IMR-90 (cell line): Measurements from ENCODE around the gene CRISP2. TPM values are rescaled to one million over a fixed set of nuclear protein-coding genes. Genes with fewer than 3 reads are reported as not detected.

Source experiments
- ATAC-seq: fragments of 200-7000 bp; cut with Tn5 transposase; 2 replicates; pipeline ENCODE4 v1.9.1; 2020; ENCODE audit warnings: low read depth, mild to moderate bottlenecking, moderate library complexity
- BruUV-seq: library from RNA; stranded (reverse); fragments of 400-500 nt; replicated peaks from 2 replicates; lab custom pipeline; 2021; lab: Mats Ljungman, UMichigan
- CTCF ChIA-PET: fragments of 300-600 bp; formaldehyde crosslinking; extraction: SDS; loops from one replicate; lab custom pipeline; 2021; ENCODE audit warnings: antibody characterized with exemption; lab: Yijun Ruan, JAX
- POLR2A ChIA-PET: fragments of 300-600 bp; sonication (Branson Sonifier 250); formaldehyde crosslinking; loops from one replicate; lab custom pipeline; 2022; ENCODE audit warnings: antibody characterized with exemption; ENCODE audit not compliant: unreplicated experiment; lab: Charles Lee
- DNase-seq: peaks from one replicate; pipeline ENCODE4 v3.0.0; 2013
- H2AFZ ChIP-seq: replicated peaks from 2 replicates; pipeline ENCODE3; 2013; ENCODE audit warnings: low read length, mild to moderate bottlenecking; ENCODE audit not compliant: poor library complexity
- H2AK5ac ChIP-seq: 2 replicates; pipeline ENCODE4 v1.6.1; 2013; ENCODE audit warnings: low read depth, low read length, inconsistent platforms
- H2AK9ac ChIP-seq: replicated peaks from 2 replicates; pipeline ENCODE3; 2013; ENCODE audit warnings: mild to moderate bottlenecking, low read depth, low read length, moderate library complexity; ENCODE audit not compliant: poor library complexity
- H2BK120ac ChIP-seq: 2 replicates; pipeline ENCODE4 v1.6.1; 2013; ENCODE audit warnings: low read depth, low read length, inconsistent platforms
- H2BK15ac ChIP-seq: 3 replicates; pipeline ENCODE4 v1.6.1; 2013; ENCODE audit warnings: low read depth, low read length, inconsistent platforms
- H2BK20ac ChIP-seq: 2 replicates; pipeline ENCODE4 v1.6.1; 2013; ENCODE audit warnings: low read depth, mild to moderate bottlenecking, inconsistent platforms, low read length, moderate library complexity
- H2BK5ac ChIP-seq: 2 replicates; pipeline ENCODE4 v1.6.1; 2013; ENCODE audit warnings: mild to moderate bottlenecking, low read depth, low read length, inconsistent platforms; ENCODE audit not compliant: poor library complexity, severe bottlenecking
- H3K14ac ChIP-seq: replicated peaks from 2 replicates; pipeline ENCODE4 v1.6.1; 2013; ENCODE audit warnings: low read depth, low read length, inconsistent platforms
- H3K18ac ChIP-seq: 2 replicates; pipeline ENCODE4 v1.6.1; 2013; ENCODE audit warnings: low read depth, low read length, control low read depth
- H3K23ac ChIP-seq: 2 replicates; pipeline ENCODE4 v1.6.1; 2013; ENCODE audit warnings: low read depth, low read length, inconsistent platforms
- H3K27ac ChIP-seq: 2 replicates; pipeline ENCODE4 v1.5.1; 2013; ENCODE audit warnings: mild to moderate bottlenecking, control low read depth, low read length; ENCODE audit not compliant: insufficient read depth
- H3K27me3 ChIP-seq: 2 replicates; pipeline ENCODE4 v1.6.1; 2013; ENCODE audit warnings: low read length; ENCODE audit not compliant: control insufficient read depth, insufficient read depth
- H3K36me3 ChIP-seq: 2 replicates; pipeline ENCODE4 v1.6.1; 2013; ENCODE audit warnings: low read length, mixed read lengths; ENCODE audit not compliant: control insufficient read depth, insufficient read depth
- H3K4ac ChIP-seq: 2 replicates; pipeline ENCODE4 v1.6.1; 2013; ENCODE audit warnings: low read depth, low read length, inconsistent platforms
- H3K4me1 ChIP-seq: 2 replicates; pipeline ENCODE4 v1.6.1; 2013; ENCODE audit warnings: low read length, mixed read lengths; ENCODE audit not compliant: control insufficient read depth, insufficient read depth
- H3K4me2 ChIP-seq: 2 replicates; pipeline ENCODE4 v1.6.1; 2013; ENCODE audit warnings: low read depth, mild to moderate bottlenecking, control low read depth, low read length, moderate library complexity
- H3K4me3 ChIP-seq: 2 replicates; pipeline ENCODE4 v1.5.1; 2013; ENCODE audit warnings: low read depth, mild to moderate bottlenecking, control low read depth, low read length, moderate library complexity; ENCODE audit not compliant: insufficient read depth
- H3K56ac ChIP-seq: 2 replicates; pipeline ENCODE4 v1.6.1; 2013; ENCODE audit warnings: low read length, inconsistent platforms; ENCODE audit not compliant: insufficient read depth; ENCODE audit errors: extremely low read depth
- H3K79me1 ChIP-seq, 2 experiments: 2 replicates each; pipeline ENCODE4 v1.6.1; 2013; ENCODE audit warnings: low read length in 2 of 2, inconsistent platforms in 1 of 2, low read depth in 1 of 2
- H3K9ac ChIP-seq: 2 replicates; pipeline ENCODE4 v1.6.1; 2013; ENCODE audit warnings: low read depth, low read length, control low read depth
- H3K9me1 ChIP-seq: 2 replicates; pipeline ENCODE4 v1.6.1; 2013; ENCODE audit warnings: low read length, inconsistent platforms; ENCODE audit not compliant: insufficient read depth
- H3K9me3 ChIP-seq: 2 replicates; pipeline ENCODE4 v1.6.1; 2013; ENCODE audit warnings: low read length; ENCODE audit not compliant: control insufficient read depth, insufficient read depth
- H4K20me1 ChIP-seq: 2 replicates; pipeline ENCODE4 v1.6.1; 2013; ENCODE audit warnings: low read length, inconsistent platforms; ENCODE audit not compliant: insufficient read depth
- H4K5ac ChIP-seq: 2 replicates; pipeline ENCODE4 v1.6.1; 2013; ENCODE audit warnings: mild to moderate bottlenecking, low read depth, low read length, control low read depth
- H4K8ac ChIP-seq, 2 experiments: 2 replicates each; pipeline ENCODE4 v1.6.1; 2013; ENCODE audit warnings: low read depth in 2 of 2, low read length in 2 of 2, control low read depth in 1 of 2, inconsistent platforms in 1 of 2
- H4K91ac ChIP-seq: 2 replicates; pipeline ENCODE4 v1.6.1; 2013; ENCODE audit warnings: low read depth, low read length, inconsistent platforms; ENCODE audit not compliant: insufficient read depth
- BHLHE40 ChIP-seq: fragments of 150-350 bp; IDR thresholded peaks from 2 replicates; pipeline ENCODE4 v1.6.1; 2016; ENCODE audit warnings: mild to moderate bottlenecking, low read depth, low read length
- CEBPB ChIP-seq: IDR thresholded peaks from 2 replicates; pipeline ENCODE4 v1.6.1; 2012; ENCODE audit warnings: low read depth, low read length, improper control_type of control experiment
- CHD1 ChIP-seq: IDR thresholded peaks from 2 replicates; pipeline ENCODE4 v1.6.1; 2012; ENCODE audit warnings: low read depth, low read length, improper control_type of control experiment
- MAZ ChIP-seq: IDR thresholded peaks from 2 replicates; pipeline ENCODE4 v1.6.1; 2012; ENCODE audit warnings: low read depth, mild to moderate bottlenecking, low read length, improper control_type of control experiment, moderate library complexity, borderline replicate concordance
- NFE2L2 ChIP-seq: fragments of 150-350 bp; IDR thresholded peaks from 2 replicates; pipeline ENCODE4 v1.6.1; 2016; ENCODE audit warnings: low read depth, mild to moderate bottlenecking, low read length
- POLR2A ChIP-seq: IDR thresholded peaks from 2 replicates; pipeline ENCODE4 v1.6.1; 2012; ENCODE audit warnings: mild to moderate bottlenecking, low read depth, low read length
- RAD21 ChIP-seq: IDR thresholded peaks from 2 replicates; pipeline ENCODE4 v1.6.1; 2012; ENCODE audit warnings: low read length, improper control_type of control experiment
- RFX5 ChIP-seq: IDR thresholded peaks from 2 replicates; pipeline ENCODE4 v1.8.0; 2012; ENCODE audit warnings: low read depth, mild to moderate bottlenecking, low read length, moderate library complexity
- whole genome bisulfite sequencing, 2 experiments: methylation state at CpG; one replicate each; pipeline versions ENCODE4 v1.1.5 to v1.1.7; 2013; ENCODE audit warnings: missing lambda C conversion rate in 2 of 2; ENCODE audit not compliant: insufficient read length in 1 of 2; ENCODE audit errors: extremely low coverage in 2 of 2; 5-methylcytosine and 5-hydroxymethylcytosine counted together
- dilution Hi-C: fragments of 300-500 bp; cut with HindIII; formaldehyde crosslinking; loops from one replicate; pipeline ENCODE4 v1.14.3; 2018; ENCODE audit warnings: low sequenced_read_pairs; ENCODE audit not compliant: unreplicated experiment
- in situ Hi-C: fragments of 300-500 bp; cut with MboI; formaldehyde crosslinking; loops from 3 replicates; pipeline ENCODE4 v1.14.3; 2019; ENCODE audit warnings: low sequenced_read_pairs, inconsistent platforms, mixed read lengths
- intact Hi-C: fragments of 100-400 bp; cut with micrococcal nuclease; formaldehyde crosslinking; loops from 2 replicates; pipeline ENCODE4 v1.10.0; 2022
- polyA plus RNA-seq, 3 experiments: library from polyadenylated mRNA; depleted of rRNA; stranded (reverse); fragments of >200 nt; gene quantifications; 2 replicates each; pipeline ENCODE4 v1.2.3, GENCODE V29; 2012; ENCODE audit warnings: low replicate concordance in 1 of 3
- total RNA-seq: library from RNA; depleted of rRNA; stranded (reverse); fragments of >200 nt; gene quantifications from 2 replicates; pipeline ENCODE4 v1.2.3, GENCODE V29; 2012
- TF ChIP-seq, protein P1 (sequence below): conservative IDR thresholded peaks from 2 replicates; pipeline ENCODE4 v1.5.1; 2012; ENCODE audit warnings: mild to moderate bottlenecking, low read depth, low read length, improper control_type of control experiment
- TF ChIP-seq, protein P2 (sequence below): fragments of 150-350 bp; IDR thresholded peaks from 2 replicates; pipeline ENCODE4 v1.6.1; 2017; ENCODE audit warnings: mild to moderate bottlenecking, antibody characterized with exemption, low read length, low read depth

CRISP2 gene
- total and polyA plus RNA-seq, 2 of the 4 experiments (the other 2 are of a cell fraction), result not detected

DNA sequence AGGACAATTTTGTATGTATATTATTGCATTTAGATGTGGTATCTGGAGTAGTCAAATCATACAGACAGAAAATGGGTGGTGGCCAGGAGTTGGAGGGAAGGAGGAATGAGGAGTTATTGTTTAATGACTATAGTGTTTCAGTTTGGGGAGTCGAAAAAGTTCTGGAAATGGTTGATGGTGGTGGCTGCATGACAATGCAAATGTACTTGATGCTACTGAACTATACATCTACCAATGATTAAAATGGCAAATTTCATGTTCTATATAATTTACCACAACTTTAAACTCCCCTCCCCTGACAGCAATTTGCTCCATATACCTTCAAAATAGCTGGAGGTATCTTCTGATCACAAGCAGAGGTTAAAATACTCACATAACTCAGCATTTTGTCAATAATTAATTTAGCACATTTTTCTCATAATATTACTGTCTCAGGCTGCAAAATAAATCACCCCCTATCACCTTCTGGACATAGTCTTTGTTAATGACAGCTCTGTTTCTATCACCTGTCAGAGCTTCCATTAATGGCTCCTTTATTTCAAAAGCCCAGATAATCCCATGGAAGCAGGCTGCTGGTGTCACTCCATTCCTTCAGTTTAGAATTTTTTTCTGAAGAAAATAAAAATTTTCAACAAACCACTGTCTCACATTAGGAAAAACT is 51.0 kb downstream of the CRISP2 start:
- H3K56ac ChIP-seq, result no peak overlapping the region
- CTCF ChIA-PET, result interaction anchor here (0.7 kb wide), 1 partner anchor 264 kb away, joined by 4 read pairs; no protein-coding TSS in a partner anchor
- no peaks in the 10 kb centered on the region for H3K27me3 ChIP-seq
- no peak overlapping the region for H3K27ac ChIP-seq
- H4K5ac ChIP-seq, result no peak overlapping the region
- POLR2A ChIA-PET, result no interaction called here
- H3K14ac ChIP-seq, result no peak overlapping the region
- no peak overlapping the region for H3K9ac ChIP-seq
- ATAC-seq, result no peak
- H3K9me1 ChIP-seq, result no peaks in the 10 kb centered on the region
- H3K9me3 ChIP-seq, result no peaks in the 10 kb centered on the region
- no peak overlapping the region for H4K8ac ChIP-seq
- H3K18ac ChIP-seq, result no peak overlapping the region
- H4K91ac ChIP-seq, result no peak overlapping the region
- H3K23ac ChIP-seq, result no peak overlapping the region
- H2BK15ac ChIP-seq, result no peak overlapping the region
- no peak overlapping the region for H2AK9ac ChIP-seq
- no CpG with 5 or more reads among the region's 1 CpG for WGBS, 2 experiments
- no peaks in the 10 kb centered on the region for H3K4me1 ChIP-seq
- dilution Hi-C loops, result no loop called here
- BruUV-seq, result no TSS peak
- in situ Hi-C loops, result no loop called here
- no peaks in the 10 kb centered on the region for H3K79me1 ChIP-seq
- no peak overlapping the region for H3K4me2 ChIP-seq
- H4K20me1 ChIP-seq, result no peaks in the 10 kb centered on the region
- intact Hi-C loops, result no loop called here
- no peak for TF ChIP-seq POLR2A
- TF ChIP-seq, protein P1, sequence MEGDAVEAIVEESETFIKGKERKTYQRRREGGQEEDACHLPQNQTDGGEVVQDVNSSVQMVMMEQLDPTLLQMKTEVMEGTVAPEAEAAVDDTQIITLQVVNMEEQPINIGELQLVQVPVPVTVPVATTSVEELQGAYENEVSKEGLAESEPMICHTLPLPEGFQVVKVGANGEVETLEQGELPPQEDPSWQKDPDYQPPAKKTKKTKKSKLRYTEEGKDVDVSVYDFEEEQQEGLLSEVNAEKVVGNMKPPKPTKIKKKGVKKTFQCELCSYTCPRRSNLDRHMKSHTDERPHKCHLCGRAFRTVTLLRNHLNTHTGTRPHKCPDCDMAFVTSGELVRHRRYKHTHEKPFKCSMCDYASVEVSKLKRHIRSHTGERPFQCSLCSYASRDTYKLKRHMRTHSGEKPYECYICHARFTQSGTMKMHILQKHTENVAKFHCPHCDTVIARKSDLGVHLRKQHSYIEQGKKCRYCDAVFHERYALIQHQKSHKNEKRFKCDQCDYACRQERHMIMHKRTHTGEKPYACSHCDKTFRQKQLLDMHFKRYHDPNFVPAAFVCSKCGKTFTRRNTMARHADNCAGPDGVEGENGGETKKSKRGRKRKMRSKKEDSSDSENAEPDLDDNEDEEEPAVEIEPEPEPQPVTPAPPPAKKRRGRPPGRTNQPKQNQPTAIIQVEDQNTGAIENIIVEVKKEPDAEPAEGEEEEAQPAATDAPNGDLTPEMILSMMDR, result no peak
- TF ChIP-seq CHD1, result no peak
- no peak for TF ChIP-seq RFX5
- TF ChIP-seq, protein P2, sequence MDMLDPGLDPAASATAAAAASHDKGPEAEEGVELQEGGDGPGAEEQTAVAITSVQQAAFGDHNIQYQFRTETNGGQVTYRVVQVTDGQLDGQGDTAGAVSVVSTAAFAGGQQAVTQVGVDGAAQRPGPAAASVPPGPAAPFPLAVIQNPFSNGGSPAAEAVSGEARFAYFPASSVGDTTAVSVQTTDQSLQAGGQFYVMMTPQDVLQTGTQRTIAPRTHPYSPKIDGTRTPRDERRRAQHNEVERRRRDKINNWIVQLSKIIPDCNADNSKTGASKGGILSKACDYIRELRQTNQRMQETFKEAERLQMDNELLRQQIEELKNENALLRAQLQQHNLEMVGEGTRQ, result no peak
- no peak for TF ChIP-seq RAD21
- no peak for TF ChIP-seq MAZ
- TF ChIP-seq NFE2L2, result no peak
- no peak for TF ChIP-seq CEBPB
- TF ChIP-seq BHLHE40, result no peak
- no peak overlapping the region for H3K4me3 ChIP-seq
- no peaks in the 10 kb centered on the region for H3K36me3 ChIP-seq
- no peak overlapping the region for H2AK5ac ChIP-seq
- H2BK20ac ChIP-seq, result no peak overlapping the region
- DNase-seq, result no peak
- no peak overlapping the region for H2BK120ac ChIP-seq
- no peak overlapping the region for H2AFZ ChIP-seq
- no peak overlapping the region for H3K4ac ChIP-seq
- no peak overlapping the region for H2BK5ac ChIP-seq
